Bronchial epithelial cell (primary cell): Measurements from ENCODE around the gene E2F3. TPM values are rescaled to one million over a fixed set of nuclear protein-coding genes. Genes with fewer than 3 reads are reported as not detected.

ENCODE experiments used
- DNase-seq: peaks from one replicate; pipeline ENCODE4 v3.0.0-alpha.2; 2010; ENCODE audit warnings: low read depth
- FAIRE-seq: peaks from 2 replicates; lab custom pipeline; 2011; peaks lifted over from hg19 to GRCh38; lab: Jason Lieb, UNC
- H3K27me3 ChIP-seq: 2 replicates; pipeline ENCODE4 v1.5.1; 2011; ENCODE audit warnings: low read length; ENCODE audit not compliant: control insufficient read depth, insufficient read depth
- H3K36me3 ChIP-seq: 2 replicates; pipeline ENCODE4 v1.5.1; 2011; ENCODE audit warnings: low read length; ENCODE audit not compliant: control insufficient read depth, insufficient read depth
- H3K4me3 ChIP-seq: 2 replicates; pipeline ENCODE4 v1.5.1; 2011; ENCODE audit warnings: mild to moderate bottlenecking, low read depth, low read length, control low read depth
- CTCF ChIP-seq: IDR thresholded peaks from 2 replicates; pipeline ENCODE4 v1.5.1; 2011; ENCODE audit warnings: mild to moderate bottlenecking, moderate library complexity, low read length, control low read depth, inconsistent platforms; ENCODE audit not compliant: insufficient read depth, severe bottlenecking
- total RNA-seq: library from RNA; depleted of rRNA; stranded (reverse); fragments of >200 nt; gene quantifications from 2 replicates; pipeline ENCODE4 v1.2.1, GENCODE V29; 2014

The E2F3 gene
- total RNA-seq, 1 donor from 2014 or later: 2.6 TPM

- Histone ChIP-seq H3K36me3 (no peaks in the 10 kb centered on the region), H3K27me3 (no peaks in the 10 kb centered on the region), H3K4me3 (no peak overlapping the region)
- TF ChIP-seq CTCF: no peak
- FAIRE-seq (no peak), DNase-seq (no peak)
Measured at GRCh38 chr6:20362623-20363022, 39.1 kb upstream of the E2F3 start.

- no peak for TF ChIP-seq CTCF
- Histone ChIP-seq H3K4me3 (no peak overlapping the region), H3K36me3 (no peaks in the 10 kb centered on the region), H3K27me3 (no peaks in the 10 kb centered on the region)
- DNase-seq: peak; percentile 76
- FAIRE-seq: peak; percentile 75
Measured at GRCh38 chr6:20364327-20364726, 37.4 kb upstream of the E2F3 start.

- FAIRE-seq (no peak), DNase-seq (no peak)
- no peak for TF ChIP-seq CTCF
- H3K36me3 ChIP-seq: no peaks in the 10 kb centered on the region
- H3K4me3 ChIP-seq: no peak overlapping the region
- no peaks in the 10 kb centered on the region for H3K27me3 ChIP-seq
Measured at GRCh38 chr6:20365456-20365855, 36.2 kb upstream of the E2F3 start.

- TF ChIP-seq CTCF: no peak
- Histone ChIP-seq H3K36me3 (no peaks in the 10 kb centered on the region), H3K27me3 (no peaks in the 10 kb centered on the region), H3K4me3 (no peak overlapping the region)
- DNase-seq (peak; percentile 52), FAIRE-seq (no peak)
Measured at GRCh38 chr6:20366082-20366830, 35.4 kb upstream of the E2F3 start.

- FAIRE-seq (no peak), DNase-seq (peak; percentile 75)
- Histone ChIP-seq H3K27me3 (no peaks in the 10 kb centered on the region), H3K4me3 (no peak overlapping the region), H3K36me3 (no peaks in the 10 kb centered on the region)
- no peak for TF ChIP-seq CTCF
Measured at GRCh38 chr6:20367743-20368485, 33.8 kb upstream of the E2F3 start.
